Lower leg skin (tissue), 3 donors: ENCODE results near the gene CXXC5.

ENCODE experiments used
- POLR2A ChIP-seq, 2 donors: fragments of 450-650 bp; IDR thresholded peaks; one replicate each; pipeline ENCODE4 v1.6.1; 2016 to 2017; ENCODE audit warnings: antibody characterized with exemption in 2 of 2, mild to moderate bottlenecking in 1 of 2, moderate library complexity in 1 of 2
- TF ChIP-seq, protein P1 (sequence below), 3 donors: fragments of 450-650 bp; IDR thresholded peaks; one replicate each; pipeline ENCODE4 v1.5.1; 2016; ENCODE audit warnings: antibody characterized with exemption in 3 of 3, mild to moderate bottlenecking in 3 of 3, moderate library complexity in 2 of 3

GRCh38 chr5:139696167-139696893, 48.2 kb downstream of the CXXC5 start:
- TF ChIP-seq, protein P1, sequence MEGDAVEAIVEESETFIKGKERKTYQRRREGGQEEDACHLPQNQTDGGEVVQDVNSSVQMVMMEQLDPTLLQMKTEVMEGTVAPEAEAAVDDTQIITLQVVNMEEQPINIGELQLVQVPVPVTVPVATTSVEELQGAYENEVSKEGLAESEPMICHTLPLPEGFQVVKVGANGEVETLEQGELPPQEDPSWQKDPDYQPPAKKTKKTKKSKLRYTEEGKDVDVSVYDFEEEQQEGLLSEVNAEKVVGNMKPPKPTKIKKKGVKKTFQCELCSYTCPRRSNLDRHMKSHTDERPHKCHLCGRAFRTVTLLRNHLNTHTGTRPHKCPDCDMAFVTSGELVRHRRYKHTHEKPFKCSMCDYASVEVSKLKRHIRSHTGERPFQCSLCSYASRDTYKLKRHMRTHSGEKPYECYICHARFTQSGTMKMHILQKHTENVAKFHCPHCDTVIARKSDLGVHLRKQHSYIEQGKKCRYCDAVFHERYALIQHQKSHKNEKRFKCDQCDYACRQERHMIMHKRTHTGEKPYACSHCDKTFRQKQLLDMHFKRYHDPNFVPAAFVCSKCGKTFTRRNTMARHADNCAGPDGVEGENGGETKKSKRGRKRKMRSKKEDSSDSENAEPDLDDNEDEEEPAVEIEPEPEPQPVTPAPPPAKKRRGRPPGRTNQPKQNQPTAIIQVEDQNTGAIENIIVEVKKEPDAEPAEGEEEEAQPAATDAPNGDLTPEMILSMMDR (IDR thresholded peaks at IDR 0.05) = no peak
- TF ChIP-seq POLR2A (IDR thresholded peaks at IDR 0.05) = no peak
